ENCODE results near the gene MEIOSIN.

The MEIOSIN gene

DNA sequence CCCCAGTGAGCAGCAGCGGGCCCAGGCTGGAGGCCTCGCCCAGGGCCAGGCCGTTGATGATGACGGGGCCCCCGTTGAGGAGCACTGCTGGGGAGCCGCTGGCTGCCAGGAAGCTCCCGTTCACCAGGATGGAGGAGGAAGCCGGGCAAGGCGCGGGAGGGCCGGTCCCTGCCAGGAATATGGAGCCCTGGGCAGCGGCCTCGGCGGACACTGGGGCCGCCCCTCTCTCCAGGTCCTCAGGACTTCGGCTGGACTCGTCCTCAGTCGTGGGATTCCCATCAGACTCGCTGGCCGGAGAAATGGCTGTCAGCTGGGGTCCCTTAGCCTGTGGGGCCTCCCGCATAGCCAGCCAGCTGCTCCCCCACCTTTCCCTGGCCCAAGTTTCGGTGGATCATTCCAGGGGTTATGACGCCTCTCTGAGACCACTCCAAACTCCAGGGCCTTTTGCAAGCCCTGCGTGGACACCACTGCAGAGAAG is 33.7 kb downstream of the MEIOSIN start:
- Histone ChIP-seq H3K4me3 (ENCODE audit: low read length) (no peak overlapping the region), H3K4me2 (ENCODE audit: low read length) (no peak overlapping the region), H3K27ac (ENCODE audit: low read depth, low read length) (no peak overlapping the region), H3K9me2 (replicated peaks; ENCODE audit: control insufficient read depth, low read length) (no peaks in the 10 kb centered on the region), H3K79me2 (ENCODE audit: control insufficient read depth, low read length) (no peaks in the 10 kb centered on the region), H3F3A (ENCODE audit: control insufficient read depth, insufficient read depth) (no peaks in the 10 kb centered on the region), H3K4me1 (ENCODE audit: control insufficient read depth, low read length) (peaks cover 19% of the 10 kb centered on the region), H3K9me3 (ENCODE audit: control insufficient read depth, insufficient read depth, low read length) (no peaks in the 10 kb centered on the region), H4K20me1 (ENCODE audit: control insufficient read depth, insufficient read depth, low read depth, low read length) (no peaks in the 10 kb centered on the region), H3K27me3 (ENCODE audit: control insufficient read depth, low read length) (peaks cover 8% of the 10 kb centered on the region), H3K36me3 (ENCODE audit: control insufficient read depth, low read length) (no peaks in the 10 kb centered on the region)
- no peak for TF ChIP-seq EZH2phosphoT487 (IDR thresholded peaks at IDR 0.05; ENCODE audit: borderline replicate concordance, low read length)
- TF ChIP-seq, protein P1, sequence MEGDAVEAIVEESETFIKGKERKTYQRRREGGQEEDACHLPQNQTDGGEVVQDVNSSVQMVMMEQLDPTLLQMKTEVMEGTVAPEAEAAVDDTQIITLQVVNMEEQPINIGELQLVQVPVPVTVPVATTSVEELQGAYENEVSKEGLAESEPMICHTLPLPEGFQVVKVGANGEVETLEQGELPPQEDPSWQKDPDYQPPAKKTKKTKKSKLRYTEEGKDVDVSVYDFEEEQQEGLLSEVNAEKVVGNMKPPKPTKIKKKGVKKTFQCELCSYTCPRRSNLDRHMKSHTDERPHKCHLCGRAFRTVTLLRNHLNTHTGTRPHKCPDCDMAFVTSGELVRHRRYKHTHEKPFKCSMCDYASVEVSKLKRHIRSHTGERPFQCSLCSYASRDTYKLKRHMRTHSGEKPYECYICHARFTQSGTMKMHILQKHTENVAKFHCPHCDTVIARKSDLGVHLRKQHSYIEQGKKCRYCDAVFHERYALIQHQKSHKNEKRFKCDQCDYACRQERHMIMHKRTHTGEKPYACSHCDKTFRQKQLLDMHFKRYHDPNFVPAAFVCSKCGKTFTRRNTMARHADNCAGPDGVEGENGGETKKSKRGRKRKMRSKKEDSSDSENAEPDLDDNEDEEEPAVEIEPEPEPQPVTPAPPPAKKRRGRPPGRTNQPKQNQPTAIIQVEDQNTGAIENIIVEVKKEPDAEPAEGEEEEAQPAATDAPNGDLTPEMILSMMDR (IDR thresholded peaks at IDR 0.05; ENCODE audit: low read depth, low read length, poor library complexity, severe bottlenecking), result no peak

DNA sequence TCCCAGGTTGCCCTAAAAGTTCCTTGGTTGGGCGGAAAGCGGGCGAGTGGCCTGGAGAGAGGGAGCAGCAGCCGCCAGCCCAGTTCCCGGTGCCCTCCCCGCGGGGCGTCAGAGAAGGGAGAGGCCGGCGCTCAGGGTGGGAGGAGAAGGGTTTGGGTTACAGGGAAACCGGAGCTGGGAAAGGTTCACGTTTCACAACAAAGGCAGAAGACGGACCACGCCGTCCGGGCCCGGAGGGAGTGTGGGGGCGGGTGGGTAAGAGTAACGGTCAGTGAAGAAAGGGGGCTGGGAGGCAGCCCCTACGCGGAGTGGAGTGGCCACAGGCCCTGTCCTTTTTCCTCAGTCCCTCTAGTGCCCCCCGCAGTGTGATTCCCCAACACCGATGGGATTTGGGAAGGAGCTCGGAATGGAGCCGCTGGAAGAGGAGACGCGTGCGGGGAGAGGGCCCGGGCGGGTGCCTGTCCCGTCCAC is 34.2 kb downstream of the MEIOSIN start:
- peaks cover 8% of the 10 kb centered on the region for H3K27me3 ChIP-seq (ENCODE audit: control insufficient read depth, low read length)
- H3K79me2 ChIP-seq (ENCODE audit: control insufficient read depth, low read length), result no peaks in the 10 kb centered on the region
- no peaks in the 10 kb centered on the region for H3K36me3 ChIP-seq (ENCODE audit: control insufficient read depth, low read length)
- H3K9me3 ChIP-seq (ENCODE audit: control insufficient read depth, insufficient read depth, low read length), result no peaks in the 10 kb centered on the region
- peak overlapping the region; percentile 98; the same call in 1 of the 2 replicates for H3K4me2 ChIP-seq (ENCODE audit: low read length)
- H3K9me2 ChIP-seq (replicated peaks; ENCODE audit: control insufficient read depth, low read length), result no peaks in the 10 kb centered on the region
- no peaks in the 10 kb centered on the region for H4K20me1 ChIP-seq (ENCODE audit: control insufficient read depth, insufficient read depth, low read depth, low read length)
- no peak overlapping the region for H3K4me3 ChIP-seq (ENCODE audit: low read length)
- no peak overlapping the region for H3K27ac ChIP-seq (ENCODE audit: low read depth, low read length)
- no peaks in the 10 kb centered on the region for H3F3A ChIP-seq (ENCODE audit: control insufficient read depth, insufficient read depth)
- TF ChIP-seq, protein P1 (IDR thresholded peaks at IDR 0.05; ENCODE audit: low read depth, low read length, poor library complexity, severe bottlenecking), result no peak
- TF ChIP-seq EZH2phosphoT487 (IDR thresholded peaks at IDR 0.05; ENCODE audit: borderline replicate concordance, low read length), result no peak
- peaks cover 24% of the 10 kb centered on the region for H3K4me1 ChIP-seq (ENCODE audit: control insufficient read depth, low read length)

DNA sequence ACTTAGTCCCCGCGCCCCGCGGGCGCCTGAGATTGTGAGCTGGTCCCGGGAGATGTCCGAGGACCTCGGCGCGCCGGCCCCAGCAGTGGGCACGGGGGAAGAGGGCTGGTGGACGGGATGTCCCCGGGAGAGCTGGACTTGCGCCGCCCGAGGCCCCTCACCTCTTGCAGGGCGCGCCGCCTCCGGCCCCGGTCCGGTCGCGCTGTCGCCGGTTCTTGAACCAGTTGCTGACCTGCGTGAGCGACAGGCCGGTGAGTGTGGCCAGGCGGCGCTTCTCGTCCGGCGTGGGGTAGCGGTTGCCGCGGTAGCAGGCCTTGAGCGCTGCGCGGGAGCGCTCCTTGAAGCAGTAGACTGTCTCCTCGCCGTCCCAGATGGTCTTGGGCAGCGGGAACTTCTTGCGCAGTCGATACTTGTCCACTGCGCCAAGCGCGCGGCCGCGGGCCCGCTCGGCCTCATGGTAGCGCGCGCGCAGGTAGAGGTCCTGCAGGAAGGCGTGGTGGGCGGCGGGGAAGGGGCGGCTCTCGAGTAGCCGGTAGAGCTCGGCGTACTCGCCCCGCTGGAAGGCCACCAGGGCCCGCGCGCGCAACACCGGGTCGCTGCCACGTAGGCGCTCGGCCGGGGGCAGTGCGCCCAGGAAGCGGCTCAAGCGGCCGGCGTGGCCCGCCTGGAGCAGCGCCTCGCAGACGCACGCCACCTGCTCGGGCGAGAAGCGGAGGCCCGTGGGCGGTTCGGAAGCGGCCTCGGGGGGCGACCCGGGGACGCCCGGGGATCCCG is 34.8 kb downstream of the MEIOSIN start:
- no peaks in the 10 kb centered on the region for H4K20me1 ChIP-seq (ENCODE audit: control insufficient read depth, insufficient read depth, low read depth, low read length)
- no peaks in the 10 kb centered on the region for H3K79me2 ChIP-seq (ENCODE audit: control insufficient read depth, low read length)
- peak overlapping the region; percentile 98 for H3K4me2 ChIP-seq (ENCODE audit: low read length)
- no peak for TF ChIP-seq EZH2phosphoT487 (IDR thresholded peaks at IDR 0.05; ENCODE audit: borderline replicate concordance, low read length)
- TF ChIP-seq, protein P1 (IDR thresholded peaks at IDR 0.05; ENCODE audit: low read depth, low read length, poor library complexity, severe bottlenecking), result no peak
- peak overlapping the region; percentile 84 for H3K4me3 ChIP-seq (ENCODE audit: low read length)
- no peaks in the 10 kb centered on the region for H3F3A ChIP-seq (ENCODE audit: control insufficient read depth, insufficient read depth)
- peaks cover 8% of the 10 kb centered on the region for H3K27me3 ChIP-seq (ENCODE audit: control insufficient read depth, low read length)
- H3K9me2 ChIP-seq (replicated peaks; ENCODE audit: control insufficient read depth, low read length), result no peaks in the 10 kb centered on the region
- H3K9me3 ChIP-seq (ENCODE audit: control insufficient read depth, insufficient read depth, low read length), result no peaks in the 10 kb centered on the region
- no peak overlapping the region for H3K27ac ChIP-seq (ENCODE audit: low read depth, low read length)
- H3K36me3 ChIP-seq (ENCODE audit: control insufficient read depth, low read length), result no peaks in the 10 kb centered on the region
- H3K4me1 ChIP-seq (ENCODE audit: control insufficient read depth, low read length), result peaks cover 30% of the 10 kb centered on the region
